Gastroesophageal sphincter (tissue), 4 donors: ENCODE measurements around the gene TBCD. TPM values are rescaled to one million over a fixed set of nuclear protein-coding genes. Genes with fewer than 3 reads are reported as not detected.

ENCODE experiments used
- ATAC-seq: fragments of 150-250 bp; one replicate; pipeline ENCODE4 v1.9.1; 2016; ENCODE audit warnings: mild to moderate bottlenecking, moderate library complexity
- H3K27ac ChIP-seq, 4 donors: fragments of 200-600 bp; sonication (generic) in 3 of 4; 1 replicate in 3 of 4; 2 replicates in 1 of 4; pipeline ENCODE4 v1.5.1; 2016 to 2019
- H3K27me3 ChIP-seq: fragments of 200-600 bp; sonication (generic); one replicate; pipeline ENCODE4 v1.5.1; 2019
- H3K36me3 ChIP-seq, 2 donors: fragments of 200-600 bp; sonication (generic); one replicate each; pipeline ENCODE4 v1.5.1; 2019; ENCODE audit warnings: control low read depth in 1 of 2
- H3K4me1 ChIP-seq, 3 donors: fragments of 200-600 bp; sonication (generic); 1 replicate in 2 of 3; 2 replicates in 1 of 3; pipeline ENCODE4 v1.5.1; 2016 to 2019; ENCODE audit warnings: control low read depth in 2 of 3
- H3K4me3 ChIP-seq, 2 donors: fragments of 200-600 bp; sonication (generic); one replicate each; pipeline ENCODE4 v1.5.1; 2019; ENCODE audit warnings: mild to moderate bottlenecking in 1 of 2, moderate library complexity in 1 of 2
- H3K9me3 ChIP-seq, 3 donors: fragments of 200-600 bp; sonication (generic); one replicate each; pipeline ENCODE4 v1.5.1; 2017 to 2019; ENCODE audit warnings: control low read depth in 2 of 3
- EP300 ChIP-seq: sonication (generic); formaldehyde crosslinking; IDR thresholded peaks from one replicate; pipeline ENCODE4 v1.6.1; 2017; ENCODE audit warnings: antibody characterized with exemption, mild to moderate bottlenecking
- POLR2A ChIP-seq, 2 donors: fragments of 450-650 bp; IDR thresholded peaks; one replicate each; pipeline ENCODE4 v1.6.1; 2017; ENCODE audit warnings: antibody characterized with exemption in 2 of 2, mild to moderate bottlenecking in 2 of 2, moderate library complexity in 1 of 2
- POLR2AphosphoS5 ChIP-seq: sonication (generic); formaldehyde crosslinking; IDR thresholded peaks from one replicate; pipeline ENCODE4 v1.6.1; 2017; ENCODE audit warnings: antibody characterized with exemption
- WGBS, 2 donors: methylation state at CpG; one replicate each; pipeline ENCODE4 v1.1.5; 2018; ENCODE audit warnings: low coverage in 1 of 2; 5-methylcytosine and 5-hydroxymethylcytosine counted together
- total RNA-seq, 4 donors: library from RNA; depleted of rRNA; stranded (reverse); fragments of >200 nt; gene quantifications; one replicate each; pipeline ENCODE4 v1.1.0, GENCODE V29; 2016
- TF ChIP-seq, protein P1 (sequence below), 4 experiments: fragments of 200-600 bp in 2 of 4; fragments of 450-650 bp in 2 of 4; sonication (generic) in 1 of 4; IDR thresholded peaks; one replicate each; pipeline ENCODE4 v1.5.1; 2017 to 2019; ENCODE audit warnings: antibody characterized with exemption in 4 of 4, mild to moderate bottlenecking in 2 of 4, moderate library complexity in 2 of 4

TBCD gene
- total RNA-seq, 4 donors from 2014 or later, result 32.0 to 57.8 (median 47.0) TPM

DNA sequence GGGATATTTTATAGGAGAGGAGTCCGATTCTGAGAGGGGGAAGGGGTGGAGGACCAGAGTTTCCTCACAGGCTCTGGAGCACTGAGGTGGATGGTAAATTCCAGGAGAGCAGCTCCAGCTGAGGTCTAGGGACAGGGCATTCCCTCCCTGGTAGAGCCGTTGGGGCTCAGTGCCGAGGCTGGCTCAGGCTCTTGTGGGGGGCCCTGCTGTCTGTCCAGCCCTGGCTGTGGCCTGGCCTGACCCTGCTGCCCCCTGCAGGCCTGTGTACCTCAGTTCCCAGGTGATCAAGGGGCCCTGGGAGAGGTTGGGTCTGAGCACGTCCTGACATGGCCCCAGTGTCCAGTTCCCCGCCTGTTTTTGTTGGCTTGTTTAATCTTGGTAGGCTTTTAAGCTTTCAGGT is 71.1 kb downstream of the TBCD start:
- Histone ChIP-seq H3K27me3 (no peaks in the 10 kb centered on the region), H3K4me1 (peaks cover 0 to 7% (median 0%) of the 10 kb centered on the region in 3 donors), H3K27ac (no peak overlapping the region), H3K9me3 (peaks cover 0 to 25% (median 0%) of the 10 kb centered on the region in 3 donors), H3K36me3 (peaks cover 0 to 55% of the 10 kb centered on the region in 2 donors), H3K4me3 (no peak overlapping the region)
- WGBS, 2 donors, result 86 to 92% methylated on average over 3 to 4 of the region's 5 CpGs
- TF ChIP-seq, protein P1, sequence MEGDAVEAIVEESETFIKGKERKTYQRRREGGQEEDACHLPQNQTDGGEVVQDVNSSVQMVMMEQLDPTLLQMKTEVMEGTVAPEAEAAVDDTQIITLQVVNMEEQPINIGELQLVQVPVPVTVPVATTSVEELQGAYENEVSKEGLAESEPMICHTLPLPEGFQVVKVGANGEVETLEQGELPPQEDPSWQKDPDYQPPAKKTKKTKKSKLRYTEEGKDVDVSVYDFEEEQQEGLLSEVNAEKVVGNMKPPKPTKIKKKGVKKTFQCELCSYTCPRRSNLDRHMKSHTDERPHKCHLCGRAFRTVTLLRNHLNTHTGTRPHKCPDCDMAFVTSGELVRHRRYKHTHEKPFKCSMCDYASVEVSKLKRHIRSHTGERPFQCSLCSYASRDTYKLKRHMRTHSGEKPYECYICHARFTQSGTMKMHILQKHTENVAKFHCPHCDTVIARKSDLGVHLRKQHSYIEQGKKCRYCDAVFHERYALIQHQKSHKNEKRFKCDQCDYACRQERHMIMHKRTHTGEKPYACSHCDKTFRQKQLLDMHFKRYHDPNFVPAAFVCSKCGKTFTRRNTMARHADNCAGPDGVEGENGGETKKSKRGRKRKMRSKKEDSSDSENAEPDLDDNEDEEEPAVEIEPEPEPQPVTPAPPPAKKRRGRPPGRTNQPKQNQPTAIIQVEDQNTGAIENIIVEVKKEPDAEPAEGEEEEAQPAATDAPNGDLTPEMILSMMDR (IDR thresholded peaks at IDR 0.05), result no peak
- TF ChIP-seq POLR2A (IDR thresholded peaks at IDR 0.05), result no peak
- no peak for TF ChIP-seq POLR2AphosphoS5
- TF ChIP-seq EP300, result no peak
- ATAC-seq, result no peak

GRCh38 chr17:82825540-82826124 is 73.8 kb downstream of the TBCD start:
- H3K27ac ChIP-seq, result no peak overlapping the region
- H3K36me3 ChIP-seq, result peaks cover 0 to 40% of the 10 kb centered on the region in 2 donors
- peaks cover 0 to 17% (median 4%) of the 10 kb centered on the region in 3 donors for H3K4me1 ChIP-seq
- ATAC-seq, result no peak
- no peak overlapping the region for H3K4me3 ChIP-seq
- no peaks in the 10 kb centered on the region for H3K27me3 ChIP-seq
- WGBS, 2 donors, result 96 to 100% methylated on average over 6 to 8 of the region's 8 CpGs
- H3K9me3 ChIP-seq, result peaks cover 0 to 6% (median 0%) of the 10 kb centered on the region in 3 donors
- no peak for TF ChIP-seq POLR2AphosphoS5
- TF ChIP-seq, protein P1 (IDR thresholded peaks at IDR 0.05), result no peak
- TF ChIP-seq EP300, result no peak
- TF ChIP-seq POLR2A (IDR thresholded peaks at IDR 0.05), result no peak

- Histone ChIP-seq H3K4me3 (no peak overlapping the region), H3K36me3 (peaks cover 0 to 34% of the 10 kb centered on the region in 2 donors), H3K4me1 (peaks cover 0 to 19% (median 4%) of the 10 kb centered on the region in 3 donors), H3K27ac (no peak overlapping the region), H3K9me3 (peaks cover 0 to under 1% (median 0%) of the 10 kb centered on the region in 3 donors), H3K27me3 (no peaks in the 10 kb centered on the region)
- no peak for TF ChIP-seq POLR2A (IDR thresholded peaks at IDR 0.05)
- TF ChIP-seq, protein P1 (IDR thresholded peaks at IDR 0.05), result no peak
- ATAC-seq, result no peak
Measured at GRCh38 chr17:82826211-82826610, 74.3 kb downstream of the TBCD start.

DNA sequence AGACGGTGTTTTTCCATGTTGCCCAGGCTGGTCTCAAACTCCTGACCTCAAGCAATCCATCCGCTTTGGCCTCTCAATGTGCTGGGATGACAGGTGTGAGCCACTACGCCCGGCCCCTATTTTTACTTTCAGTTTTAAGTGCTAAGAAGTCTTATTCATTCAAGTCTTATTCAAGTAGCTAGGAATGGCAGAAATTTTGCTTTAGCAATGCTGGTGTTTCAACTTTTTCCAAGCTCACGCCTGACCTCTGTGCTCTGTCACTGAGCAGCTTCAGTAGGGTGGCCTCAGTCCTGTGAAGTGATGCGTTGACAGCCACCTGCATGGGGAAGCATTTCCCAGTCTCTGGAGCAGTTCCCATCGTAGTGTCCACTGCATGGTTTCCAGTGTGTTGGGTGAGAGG is 75.1 kb downstream of the TBCD start:
- TF ChIP-seq EP300 (no peak), POLR2AphosphoS5 (no peak), POLR2A (IDR thresholded peaks at IDR 0.05) (no peak)
- TF ChIP-seq, protein P1 (IDR thresholded peaks at IDR 0.05), result no peak
- Histone ChIP-seq H3K4me1 (peaks cover 0 to 19% (median 4%) of the 10 kb centered on the region in 3 donors), H3K4me3 (no peak overlapping the region), H3K36me3 (peaks cover 0 to 28% of the 10 kb centered on the region in 2 donors), H3K27ac (no peak overlapping the region), H3K27me3 (no peaks in the 10 kb centered on the region), H3K9me3 (no peaks in the 10 kb centered on the region)
- whole genome bisulfite sequencing, 2 donors, result 94 to 96% methylated on average over 4 to 7 of the region's 7 CpGs
- no peak for ATAC-seq

GRCh38 chr17:82828875-82829487 is 77.1 kb downstream of the TBCD start:
- Histone ChIP-seq H3K36me3 (peaks cover 0 to 40% of the 10 kb centered on the region in 2 donors), H3K4me3 (no peak overlapping the region), H3K9me3 (no peaks in the 10 kb centered on the region), H3K4me1 (peaks cover 0 to 19% (median 4%) of the 10 kb centered on the region in 3 donors), H3K27me3 (no peaks in the 10 kb centered on the region), H3K27ac (no peak overlapping the region)
- TF ChIP-seq POLR2A (IDR thresholded peaks at IDR 0.05) (no peak), EP300 (no peak)
- WGBS, 2 donors, result 93 to 97% methylated on average over 9 to 17 of the region's 26 CpGs
- ATAC-seq, result no peak
